Prostate gland (tissue), 2 donors: ENCODE measurements around the gene RNF138. TPM values are rescaled to one million over a fixed set of nuclear protein-coding genes. Genes with fewer than 3 reads are reported as not detected.

Source experiments
- DNase-seq: peaks from one replicate; pipeline ENCODE4 v3.0.0-alpha.2; 2019; ENCODE audit warnings: low spot score
- H3K27ac ChIP-seq, 2 donors: fragments of 200-600 bp; sonication (generic); 2 replicates each; pipeline ENCODE4 v1.5.1; 2017 to 2019
- H3K27me3 ChIP-seq: fragments of 200-600 bp; sonication (generic); replicated peaks from 2 replicates; pipeline ENCODE4 v1.5.1; 2019; ENCODE audit not compliant: insufficient read depth
- H3K36me3 ChIP-seq, 2 donors: fragments of 200-600 bp; sonication (generic); 1 replicate in 1 of 2; 2 replicates in 1 of 2; pipeline versions ENCODE4 v1.5.1 to v1.8.1; 2017 to 2019
- H3K4me1 ChIP-seq: fragments of 200-600 bp; sonication (generic); replicated peaks from 2 replicates; pipeline ENCODE4 v1.5.1; 2019
- H3K4me3 ChIP-seq, 2 donors: fragments of 200-600 bp; sonication (generic); 2 replicates each; pipeline ENCODE4 v1.5.1; 2017 to 2019
- H3K9me3 ChIP-seq: fragments of 200-600 bp; sonication (generic); 2 replicates; pipeline ENCODE4 v1.5.1; 2017
- CTCF ChIP-seq, 4 experiments: fragments of 200-600 bp in 2 of 4; fragments of 450-650 bp in 2 of 4; sonication (generic) in 2 of 4; IDR thresholded peaks; 1 replicate in 3 of 4; 2 replicates in 1 of 4; pipeline ENCODE4 v1.5.1; 2016 to 2019; ENCODE audit warnings: antibody characterized with exemption in 4 of 4, mild to moderate bottlenecking in 2 of 4, moderate library complexity in 2 of 4
- POLR2A ChIP-seq: fragments of 450-650 bp; IDR thresholded peaks from one replicate; pipeline ENCODE4 v1.6.1; 2016; ENCODE audit warnings: antibody characterized with exemption, mild to moderate bottlenecking
- POLR2AphosphoS5 ChIP-seq: sonication (generic); formaldehyde crosslinking; IDR thresholded peaks from one replicate; pipeline ENCODE4 v1.6.1; 2017; ENCODE audit warnings: antibody characterized with exemption
- WGBS: methylation state at CpG from one replicate; pipeline ENCODE4 v1.1.5; 2018; 5-methylcytosine and 5-hydroxymethylcytosine counted together
- intact Hi-C: fragments of 100-400 bp; cut with DNase I; formaldehyde crosslinking; loops from one replicate; pipeline ENCODE4 v1.14.2; 2022
- total RNA-seq, 2 donors: library from RNA; depleted of rRNA; stranded (reverse); fragments of >200 nt; gene quantifications; one replicate each; pipeline ENCODE4 v1.1.0, GENCODE V29; 2016

Gene RNF138
- total RNA-seq, 2 donors from 2014 or later, result 25.4 to 72.9 TPM

DNA sequence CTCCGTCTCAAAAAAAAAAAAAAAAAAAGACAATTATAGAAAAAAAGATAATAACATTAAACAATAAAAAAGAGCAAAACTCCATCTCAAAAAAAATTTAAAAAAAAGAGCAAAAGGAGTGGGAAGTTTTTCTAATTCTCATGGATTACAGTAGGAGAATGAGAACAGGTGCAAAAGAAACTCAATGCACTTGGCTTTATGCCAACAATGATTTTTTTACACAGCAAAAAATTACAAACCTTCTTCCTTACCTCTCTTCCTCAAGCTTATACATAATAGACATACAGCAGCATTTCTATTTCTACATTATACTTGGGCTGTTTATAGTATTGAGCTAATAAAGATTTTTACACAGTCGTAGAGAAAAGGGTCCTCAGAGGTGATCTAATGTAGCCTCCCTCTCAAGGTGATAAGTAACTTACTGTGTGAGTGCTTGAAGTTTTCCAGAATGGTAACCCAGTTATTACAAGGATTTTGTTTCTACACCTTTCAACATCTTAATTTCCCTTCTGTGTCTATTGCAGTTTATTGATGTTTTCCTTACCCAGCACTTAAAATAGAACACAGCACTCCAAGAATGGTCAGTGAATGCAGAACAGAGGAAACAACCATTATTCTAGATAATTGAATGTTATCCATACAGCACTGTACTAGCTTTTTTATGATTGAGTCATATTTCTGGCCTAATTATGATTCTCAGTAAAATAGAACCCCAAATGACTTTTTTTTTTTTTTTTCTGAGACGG is 34.9 kb upstream of the RNF138 start:
- intact Hi-C loops, result no loop called here
- Histone ChIP-seq H3K9me3 (no peaks in the 10 kb centered on the region), H3K36me3 (no peaks in the 10 kb centered on the region), H3K27ac (no peak overlapping the region), H3K4me3 (no peak overlapping the region), H3K27me3 (no peaks in the 10 kb centered on the region), H3K4me1 (no peaks in the 10 kb centered on the region)
- 74% methylated on average over 3 of the region's 3 CpGs for whole genome bisulfite sequencing
- TF ChIP-seq POLR2A (no peak), POLR2AphosphoS5 (no peak), CTCF (IDR thresholded peaks at IDR 0.05) (no peak)
- no peak for DNase-seq

DNA sequence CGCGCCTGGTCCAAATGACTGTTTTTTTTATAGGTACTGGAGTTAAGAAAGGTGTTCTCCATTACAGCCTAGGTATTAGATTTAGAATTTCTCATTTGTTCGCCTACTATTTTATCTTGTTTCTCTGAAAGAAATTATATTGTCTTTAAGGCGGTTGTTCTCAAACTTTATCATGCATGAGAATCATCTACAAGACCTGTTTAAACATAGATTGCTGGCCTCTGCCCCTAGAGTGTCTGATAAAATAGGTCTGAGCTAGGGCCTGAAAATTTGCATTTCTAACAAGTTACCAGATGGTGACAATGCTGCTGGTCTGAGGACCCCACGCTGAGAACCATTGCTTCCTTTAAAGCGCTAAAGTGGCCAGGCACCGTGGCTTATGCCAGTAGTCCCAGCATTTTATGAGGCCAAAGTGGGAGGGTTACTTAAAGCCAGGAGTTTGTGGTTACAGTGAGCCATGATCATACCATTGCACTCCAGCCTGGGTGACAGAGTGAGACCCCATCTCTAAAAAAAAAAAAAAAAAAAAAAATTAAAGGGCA is 34.0 kb upstream of the RNF138 start:
- no peak overlapping the region for H3K27ac ChIP-seq
- intact Hi-C loops, result no loop called here
- no peaks in the 10 kb centered on the region for H3K9me3 ChIP-seq
- WGBS, result 73% methylated on average over 7 of the region's 7 CpGs
- H3K4me3 ChIP-seq, result no peak overlapping the region
- no peaks in the 10 kb centered on the region for H3K4me1 ChIP-seq
- TF ChIP-seq POLR2A (no peak), POLR2AphosphoS5 (no peak), CTCF (IDR thresholded peaks at IDR 0.05) (no peak)
- H3K27me3 ChIP-seq, result no peaks in the 10 kb centered on the region
- DNase-seq, result no peak
- no peaks in the 10 kb centered on the region for H3K36me3 ChIP-seq

- no peak for DNase-seq
- H3K9me3 ChIP-seq, result no peaks in the 10 kb centered on the region
- H3K36me3 ChIP-seq, result no peaks in the 10 kb centered on the region
- H3K4me1 ChIP-seq, result no peaks in the 10 kb centered on the region
- H3K4me3 ChIP-seq, result no peak overlapping the region
- no peaks in the 10 kb centered on the region for H3K27me3 ChIP-seq
- H3K27ac ChIP-seq, result no peak overlapping the region
- intact Hi-C loops, result no loop called here
- 95% methylated on average over 2 of the region's 2 CpGs for WGBS
- TF ChIP-seq POLR2A, result no peak
- no peak for TF ChIP-seq CTCF (IDR thresholded peaks at IDR 0.05)
These were observed 31.6 kb upstream of the RNF138 start for GRCh38 chr18:32060026-32060425.

DNA sequence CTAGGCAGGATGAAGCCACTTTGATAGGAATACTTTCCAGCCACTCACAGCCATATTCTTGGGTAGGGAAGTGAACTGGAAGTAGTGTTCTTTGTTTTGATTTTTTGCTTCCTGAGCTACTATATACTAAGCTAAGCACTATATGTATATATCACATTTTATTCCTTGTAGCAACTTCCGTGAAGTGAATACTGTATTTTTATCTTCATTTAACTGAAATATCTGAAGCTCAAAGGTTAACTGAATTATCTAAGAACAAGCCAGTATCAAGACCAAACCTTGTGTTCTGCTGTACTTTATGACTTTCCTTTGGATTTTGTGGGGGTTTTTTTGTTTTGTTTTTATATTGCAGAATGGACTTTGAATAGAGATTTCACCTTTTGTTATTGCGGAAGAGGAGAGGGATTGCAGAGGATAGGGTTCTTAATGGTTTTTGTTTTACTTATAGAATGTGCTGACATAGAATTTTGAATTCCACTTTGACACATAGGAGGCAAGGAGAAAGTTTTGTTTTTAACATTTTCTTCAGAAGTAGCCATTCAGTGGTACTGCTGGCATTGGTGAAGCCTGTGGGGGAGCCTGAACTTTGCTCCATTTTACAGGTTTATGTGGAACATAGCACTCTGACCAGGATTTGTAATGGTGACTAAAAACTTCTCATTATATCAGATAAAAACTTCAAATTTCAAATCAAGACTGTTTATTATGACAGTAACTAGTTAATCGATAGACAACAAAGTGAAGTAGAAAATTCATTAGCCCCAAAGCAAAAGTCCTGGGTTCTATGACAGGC is 24.1 kb upstream of the RNF138 start:
- no peak overlapping the region for H3K4me3 ChIP-seq
- no peaks in the 10 kb centered on the region for H3K4me1 ChIP-seq
- no peak overlapping the region for H3K27ac ChIP-seq
- TF ChIP-seq POLR2A (no peak), CTCF (IDR thresholded peaks at IDR 0.05) (no peak), POLR2AphosphoS5 (no peak)
- no peaks in the 10 kb centered on the region for H3K9me3 ChIP-seq
- no peaks in the 10 kb centered on the region for H3K27me3 ChIP-seq
- DNase-seq, result no peak
- 96% methylated on average over 3 of the region's 3 CpGs for WGBS
- H3K36me3 ChIP-seq, result no peaks in the 10 kb centered on the region
- intact Hi-C loops, result no loop called here
